NCI-H1048 (cell line): Measurements from ENCODE around the gene ZNF385C.

Source experiments
- DNase-seq: peaks from one replicate; lab custom pipeline; 2025; lab: John Stamatoyannopoulos, UW

The ZNF385C gene

GRCh38 chr17:42077755-42078154 lies 20.5 kb downstream of the ZNF385C start:
- DNase-seq: no peak

GRCh38 chr17:42076797-42077559 lies 21.3 kb downstream of the ZNF385C start:
- no peak for DNase-seq

GRCh38 chr17:42075789-42076188 lies 22.5 kb downstream of the ZNF385C start:
- no peak for DNase-seq

GRCh38 chr17:42072323-42073187 lies 25.7 kb downstream of the ZNF385C start:
- no peak for DNase-seq

- DNase-seq: no peak
Observed at GRCh38 chr17:42071810-42072209, 26.5 kb downstream of the ZNF385C start.

GRCh38 chr17:42068979-42069378 lies 29.3 kb downstream of the ZNF385C start:
- no peak for DNase-seq

GRCh38 chr17:42067371-42068091 lies 30.7 kb downstream of the ZNF385C start:
- no peak for DNase-seq

- DNase-seq: no peak
Observed at GRCh38 chr17:42065201-42065600, 33.1 kb downstream of the ZNF385C start.

- DNase-seq: no peak
Observed at GRCh38 chr17:42062681-42063080, 35.6 kb downstream of the ZNF385C start.

GRCh38 chr17:42061646-42062487 lies 36.4 kb downstream of the ZNF385C start:
- no peak for DNase-seq

- DNase-seq: no peak
Observed at GRCh38 chr17:42060231-42060630, 38.0 kb downstream of the ZNF385C start.

- no peak for DNase-seq
Observed at GRCh38 chr17:42059815-42060214, 38.5 kb downstream of the ZNF385C start.

GRCh38 chr17:42058063-42058462 lies 40.2 kb downstream of the ZNF385C start:
- DNase-seq: no peak

- no peak for DNase-seq
Observed at GRCh38 chr17:42056635-42057034, 41.6 kb downstream of the ZNF385C start.

GRCh38 chr17:42055496-42055895 lies 42.8 kb downstream of the ZNF385C start:
- DNase-seq: no peak

- no peak for DNase-seq
Observed at GRCh38 chr17:42055027-42055426, 43.2 kb downstream of the ZNF385C start.

- no peak for DNase-seq
Observed at GRCh38 chr17:42053731-42054500, 44.4 kb downstream of the ZNF385C start.

GRCh38 chr17:42052346-42052877 lies 45.9 kb downstream of the ZNF385C start:
- no peak for DNase-seq

- no peak for DNase-seq
Observed at GRCh38 chr17:42051645-42052044, 46.6 kb downstream of the ZNF385C start.

- no peak for DNase-seq
Observed at GRCh38 chr17:42051013-42051400, 47.3 kb downstream of the ZNF385C start.
